LNCAP (cell line): ENCODE data around the gene RFTN1.

Experiments
- CTCF ChIP-seq: fragments of 450-650 bp; IDR thresholded peaks from 2 replicates; pipeline ENCODE4 v1.5.1; 2017; ENCODE audit warnings: mild to moderate bottlenecking

Gene RFTN1

DNA sequence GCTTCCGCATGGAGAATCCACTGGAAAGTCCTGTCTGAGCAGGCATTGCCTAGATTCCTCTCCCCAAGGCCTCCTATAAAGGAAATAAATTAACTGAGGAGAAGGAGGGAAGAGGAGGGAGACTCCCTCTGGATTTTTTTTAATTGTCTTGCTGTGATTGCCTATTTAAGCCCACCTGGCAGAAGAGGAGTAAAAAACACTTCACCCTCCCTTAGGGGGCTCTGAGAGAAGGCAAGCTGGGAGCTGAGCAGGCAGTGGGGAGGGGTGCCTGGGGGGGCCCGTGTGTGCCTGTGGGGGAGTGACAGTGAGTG lies 138.6 kb downstream of the RFTN1 start:
- no peak for TF ChIP-seq CTCF

DNA sequence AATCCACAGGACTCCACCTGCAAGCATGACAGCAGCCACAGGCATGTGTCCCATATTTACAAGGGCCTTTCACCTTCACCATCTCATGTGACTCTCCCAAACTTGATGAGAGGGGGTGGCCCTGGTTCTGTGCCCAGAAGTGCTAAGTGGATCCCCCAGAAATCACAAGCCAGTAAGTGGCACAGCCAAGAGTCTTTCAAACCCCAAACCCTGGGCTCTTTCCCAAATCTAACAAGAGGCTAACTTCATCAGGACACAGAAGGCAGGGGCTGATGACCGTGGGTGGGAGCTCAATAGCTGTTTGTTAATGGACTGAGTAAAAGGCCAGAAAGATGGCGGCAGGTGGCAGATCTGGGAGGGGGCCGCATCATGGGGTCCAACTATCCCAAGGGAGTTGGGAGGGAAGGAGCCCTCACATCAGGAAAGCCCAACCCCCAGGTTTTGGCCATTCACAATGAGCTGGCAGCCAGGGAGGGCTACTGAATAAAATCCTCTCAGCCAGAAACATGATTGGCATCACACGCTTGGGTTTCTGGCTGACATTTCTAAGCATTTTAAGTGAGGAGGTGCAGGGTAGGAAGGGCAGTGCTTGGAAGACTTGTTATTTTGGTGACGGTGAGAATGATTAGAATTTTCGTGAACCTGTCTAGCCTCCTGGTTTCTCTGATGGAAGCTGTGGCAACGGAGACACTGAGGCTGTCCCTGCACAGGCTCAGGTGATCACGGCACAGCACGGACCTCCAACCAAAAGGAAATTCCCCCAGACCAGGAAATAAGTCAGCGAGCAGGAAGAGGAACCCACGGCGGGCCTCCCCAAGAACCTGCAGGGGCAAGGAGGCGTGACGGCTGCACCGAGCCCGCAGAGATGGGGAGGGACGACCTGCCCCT lies 139.2 kb downstream of the RFTN1 start:
- no peak for TF ChIP-seq CTCF

GRCh38 chr3:16373341-16373946 lies 140.1 kb downstream of the RFTN1 start:
- TF ChIP-seq CTCF = no peak

DNA sequence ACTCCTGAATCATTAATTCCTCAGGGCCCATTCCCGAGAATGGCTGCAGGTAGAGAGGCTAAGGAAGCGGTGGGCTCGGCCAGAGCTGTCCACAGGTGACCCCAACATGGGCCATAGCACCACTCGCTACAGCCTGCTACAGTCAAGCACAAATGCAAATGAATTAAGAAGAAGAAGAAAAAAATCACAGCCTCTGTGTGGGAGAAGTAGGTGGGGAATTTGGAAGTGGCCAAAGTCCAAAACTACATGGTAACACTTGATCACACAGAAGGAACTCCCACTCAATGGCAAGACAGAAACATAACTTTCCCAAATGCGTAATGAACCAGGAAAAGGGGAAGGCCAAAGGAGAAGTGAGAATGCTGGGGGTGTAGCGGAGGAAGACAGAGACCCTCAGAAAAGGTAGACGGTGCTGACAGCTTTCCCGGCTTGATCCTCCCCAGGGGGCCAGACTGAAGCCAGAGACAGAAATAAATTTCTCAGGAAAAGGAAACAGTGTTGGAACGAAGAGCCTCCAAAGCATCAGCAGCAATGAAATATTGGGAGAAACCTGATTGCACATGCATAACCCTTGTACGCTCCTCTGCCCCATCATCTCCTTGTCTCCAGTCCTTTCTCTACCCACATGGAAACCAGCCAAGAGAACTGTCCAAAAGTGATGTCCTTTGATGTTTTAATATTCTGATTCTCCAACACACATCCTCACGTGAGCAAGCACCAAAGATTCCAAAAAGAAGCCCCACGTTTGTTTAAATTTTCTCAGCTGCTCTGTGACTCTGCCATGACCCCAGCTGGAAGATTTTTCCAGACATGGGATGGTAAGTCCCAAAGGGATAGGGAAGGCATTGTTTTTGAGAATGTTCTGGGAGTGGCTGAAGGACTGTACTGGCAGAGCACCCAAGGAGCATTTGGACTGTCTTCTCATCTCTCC lies 140.9 kb downstream of the RFTN1 start:
- TF ChIP-seq CTCF = no peak

- no peak for TF ChIP-seq CTCF
Observed at GRCh38 chr3:16370872-16371740, 142.4 kb downstream of the RFTN1 start.

DNA sequence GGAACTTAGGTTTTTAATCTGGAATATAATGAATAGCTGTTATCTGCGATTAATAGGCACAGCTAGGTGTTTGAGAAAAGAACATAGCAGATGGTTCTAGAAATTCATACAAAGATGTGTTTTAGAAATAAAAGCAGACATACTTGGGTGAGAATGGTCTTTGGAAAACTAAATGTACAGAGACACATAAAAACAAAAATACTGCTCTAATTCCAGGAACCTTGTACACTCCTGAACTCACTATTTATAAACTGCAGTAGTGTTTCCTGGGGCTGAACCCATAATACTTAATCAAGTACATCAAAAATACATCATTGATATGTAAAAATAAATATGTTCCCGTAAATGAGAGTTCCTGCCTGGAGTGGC lies 143.0 kb downstream of the RFTN1 start:
- no peak for TF ChIP-seq CTCF

DNA sequence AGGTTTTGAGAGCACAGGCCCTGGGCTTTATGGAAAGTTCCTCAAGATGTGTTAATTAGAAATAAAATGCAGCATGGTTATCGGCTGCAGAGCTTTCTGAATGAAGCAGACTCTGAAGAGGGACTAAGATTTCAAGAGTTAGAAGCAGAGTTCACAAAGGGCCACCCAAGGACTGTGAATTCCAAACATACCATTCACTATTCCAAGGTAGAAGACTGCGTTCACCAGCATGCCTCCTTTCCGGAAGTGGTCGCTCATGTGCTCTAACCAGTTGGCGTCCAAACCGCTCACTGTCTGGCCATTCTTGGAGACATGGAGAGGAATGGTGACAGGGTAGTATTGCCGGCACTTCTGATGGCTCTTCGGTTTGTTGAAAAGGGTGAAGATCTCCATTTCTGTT lies 143.6 kb downstream of the RFTN1 start:
- TF ChIP-seq CTCF = no peak
